Tibial artery (tissue), 4 donors: Measurements from ENCODE around the gene ABLIM3.
"Not testable (repeated sequence)": the region's sequence is repeated elsewhere in the genome, so short reads cannot be mapped to it uniquely, and the experiment has no call there.

ENCODE experiments used
- DNase-seq, 2 donors: peaks; one replicate each; pipeline ENCODE4 v3.0.0-alpha.2; 2019
- H3K27ac ChIP-seq, 2 donors: fragments of 200-600 bp; sonication (generic) in 1 of 2; 1 replicate in 1 of 2; 2 replicates in 1 of 2; pipeline ENCODE4 v1.5.1; 2018 to 2019; ENCODE audit warnings: mild to moderate bottlenecking in 1 of 2
- H3K27me3 ChIP-seq, 2 donors: fragments of 200-600 bp; sonication (generic) in 1 of 2; one replicate each; pipeline versions ENCODE4 v1.5.1 to v1.6.0; 2016 to 2019
- H3K36me3 ChIP-seq, 3 donors: fragments of 200-600 bp; sonication (generic) in 2 of 3; one replicate each; pipeline ENCODE4 v1.5.1; 2016 to 2019; ENCODE audit warnings: mild to moderate bottlenecking in 2 of 3
- H3K4me1 ChIP-seq, 4 donors: fragments of 200-600 bp; sonication (generic) in 2 of 4; 1 replicate in 3 of 4; 2 replicates in 1 of 4; pipeline ENCODE4 v1.5.1; 2016 to 2019
- H3K4me3 ChIP-seq, 2 donors: fragments of 200-600 bp; sonication (generic) in 1 of 2; 1 replicate in 1 of 2; 2 replicates in 1 of 2; pipeline ENCODE4 v1.5.1; 2018 to 2019; ENCODE audit warnings: mild to moderate bottlenecking in 2 of 2
- H3K9me3 ChIP-seq, 3 donors: fragments of 200-600 bp; sonication (generic) in 1 of 3; one replicate each; pipeline ENCODE4 v1.5.1; 2016 to 2019
- intact Hi-C: fragments of 100-400 bp; cut with DNase I; formaldehyde crosslinking; loops from one replicate; pipeline ENCODE4 v1.15.0; 2023; ENCODE audit warnings: low total_unique reads
- TF ChIP-seq, protein P1 (sequence below), 2 experiments: fragments of 200-600 bp in 1 of 2; fragments of 450-650 bp in 1 of 2; IDR thresholded peaks; one replicate each; pipeline ENCODE4 v1.5.1; 2017 to 2019; ENCODE audit warnings: antibody characterized with exemption in 2 of 2, mild to moderate bottlenecking in 1 of 2, moderate library complexity in 1 of 2

ABLIM3 gene

GRCh38 chr5:149182241-149182640 is 40.9 kb downstream of the ABLIM3 start:
- TF ChIP-seq, protein P1, sequence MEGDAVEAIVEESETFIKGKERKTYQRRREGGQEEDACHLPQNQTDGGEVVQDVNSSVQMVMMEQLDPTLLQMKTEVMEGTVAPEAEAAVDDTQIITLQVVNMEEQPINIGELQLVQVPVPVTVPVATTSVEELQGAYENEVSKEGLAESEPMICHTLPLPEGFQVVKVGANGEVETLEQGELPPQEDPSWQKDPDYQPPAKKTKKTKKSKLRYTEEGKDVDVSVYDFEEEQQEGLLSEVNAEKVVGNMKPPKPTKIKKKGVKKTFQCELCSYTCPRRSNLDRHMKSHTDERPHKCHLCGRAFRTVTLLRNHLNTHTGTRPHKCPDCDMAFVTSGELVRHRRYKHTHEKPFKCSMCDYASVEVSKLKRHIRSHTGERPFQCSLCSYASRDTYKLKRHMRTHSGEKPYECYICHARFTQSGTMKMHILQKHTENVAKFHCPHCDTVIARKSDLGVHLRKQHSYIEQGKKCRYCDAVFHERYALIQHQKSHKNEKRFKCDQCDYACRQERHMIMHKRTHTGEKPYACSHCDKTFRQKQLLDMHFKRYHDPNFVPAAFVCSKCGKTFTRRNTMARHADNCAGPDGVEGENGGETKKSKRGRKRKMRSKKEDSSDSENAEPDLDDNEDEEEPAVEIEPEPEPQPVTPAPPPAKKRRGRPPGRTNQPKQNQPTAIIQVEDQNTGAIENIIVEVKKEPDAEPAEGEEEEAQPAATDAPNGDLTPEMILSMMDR (IDR thresholded peaks at IDR 0.05) = no peak
- Histone ChIP-seq H3K9me3 (no peaks in the 10 kb centered on the region), H3K27ac (no peak overlapping the region), H3K4me3 (no peak overlapping the region), H3K27me3 (no peaks in the 10 kb centered on the region), H3K36me3 (peaks cover 0 to 5% (median 0%) of the 10 kb centered on the region in 3 donors), H3K4me1 (peaks cover 0 to 17% (median 0%) of the 10 kb centered on the region in 4 donors)
- no peak for DNase-seq
- intact Hi-C loops = no loop called here

DNA sequence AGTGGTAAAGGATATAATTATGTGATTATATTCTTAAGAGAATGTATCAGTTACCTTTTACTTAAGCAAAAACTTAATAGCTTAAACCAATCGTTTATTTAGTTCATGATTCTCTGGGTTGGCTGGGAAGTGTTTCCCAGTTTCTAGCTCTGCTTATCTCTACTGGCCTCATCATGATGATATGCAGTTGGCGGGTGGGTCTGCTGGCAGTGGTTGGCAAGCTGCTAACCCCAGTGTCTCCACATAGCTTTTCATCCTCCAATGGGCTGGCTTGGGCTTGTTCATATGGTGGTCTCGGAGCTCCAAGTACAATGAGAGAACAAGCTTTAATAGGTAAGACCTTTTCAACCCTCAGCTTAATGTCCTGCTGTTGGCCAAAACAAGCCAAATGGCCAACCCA is 43.8 kb downstream of the ABLIM3 start:
- no peak overlapping the region for H3K4me3 ChIP-seq
- H3K4me1 ChIP-seq = peaks cover 0 to 17% (median 0%) of the 10 kb centered on the region in 4 donors
- H3K36me3 ChIP-seq = peaks cover 0 to 5% (median 0%) of the 10 kb centered on the region in 3 donors
- intact Hi-C loops = no loop called here
- no peak for DNase-seq
- TF ChIP-seq, protein P1 (IDR thresholded peaks at IDR 0.05) = no peak
- H3K9me3 ChIP-seq = no peaks in the 10 kb centered on the region
- no peak overlapping the region for H3K27ac ChIP-seq
- H3K27me3 ChIP-seq = no peaks in the 10 kb centered on the region

DNA sequence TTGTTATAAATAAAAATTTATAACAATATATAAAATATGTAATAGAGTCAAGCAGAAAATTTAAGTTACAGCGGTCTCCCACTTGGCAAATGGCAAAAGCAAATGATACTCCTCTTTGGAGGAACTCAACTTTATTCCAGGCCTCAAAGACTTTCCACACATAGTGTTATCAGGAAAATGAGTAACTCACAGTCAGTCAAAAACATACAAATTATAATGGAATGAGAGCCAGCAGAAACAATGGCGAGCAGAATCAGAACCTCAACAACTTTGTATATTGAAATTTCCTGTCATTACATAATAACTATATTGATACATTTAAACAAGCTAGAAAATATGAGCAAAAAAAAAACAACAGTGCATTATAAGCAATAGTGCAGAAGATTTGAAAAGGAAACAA is 45.2 kb downstream of the ABLIM3 start:
- intact Hi-C loops = no loop called here
- no peaks in the 10 kb centered on the region for H3K9me3 ChIP-seq
- no peak overlapping the region for H3K4me3 ChIP-seq
- no peaks in the 10 kb centered on the region for H3K27me3 ChIP-seq
- TF ChIP-seq, protein P1 (IDR thresholded peaks at IDR 0.05) = no peak
- peaks cover 0 to 5% (median 0%) of the 10 kb centered on the region in 3 donors for H3K36me3 ChIP-seq
- peaks cover 0 to 5% (median 0%) of the 10 kb centered on the region in 4 donors for H3K4me1 ChIP-seq
- no peak overlapping the region for H3K27ac ChIP-seq
- DNase-seq = no peak

DNA sequence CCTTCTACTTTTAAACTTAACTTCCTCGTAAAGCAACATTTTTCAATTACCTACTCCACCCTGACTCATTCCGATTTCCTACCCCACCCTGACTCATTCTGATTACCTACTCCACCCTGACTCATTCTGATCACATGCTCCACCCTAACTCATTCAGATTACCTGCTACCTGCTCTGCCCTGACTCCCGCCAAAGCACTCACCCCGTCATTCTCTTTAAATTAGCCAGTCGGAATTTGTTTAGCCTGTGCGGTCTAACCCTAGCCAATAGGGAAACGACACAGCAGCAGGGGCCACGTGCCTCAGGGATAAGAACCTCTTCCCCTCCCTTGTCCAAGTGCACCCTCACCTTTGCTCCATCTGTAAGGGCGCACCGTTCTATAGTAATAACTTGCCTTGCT is 46.3 kb downstream of the ABLIM3 start:
- DNase-seq, intact Hi-C loops, H3K27ac ChIP-seq: not testable (repeated sequence)

DNA sequence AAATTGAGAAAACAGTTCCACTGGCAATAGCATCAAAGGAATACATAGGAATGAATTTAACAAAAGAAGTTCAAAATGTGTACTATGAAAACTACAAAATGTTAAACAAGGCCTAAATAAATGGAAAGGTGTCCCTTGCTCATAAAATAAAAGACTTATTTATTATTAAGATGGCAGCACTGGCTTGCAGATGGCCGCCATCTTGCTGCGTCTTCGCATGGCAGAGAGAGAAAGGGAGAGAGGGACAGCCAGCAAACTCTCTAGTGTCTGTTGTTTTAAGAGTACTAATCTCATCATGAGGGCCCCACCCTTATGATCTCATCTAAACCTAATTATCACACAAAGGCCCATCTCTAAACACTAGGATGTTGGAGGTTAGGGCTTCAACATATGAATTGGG is 47.1 kb downstream of the ABLIM3 start:
- DNase-seq = no peak
- H3K36me3 ChIP-seq = peaks cover 0 to 5% (median 0%) of the 10 kb centered on the region in 3 donors
- no peak overlapping the region for H3K27ac ChIP-seq
- intact Hi-C loops = no loop called here
- no peaks in the 10 kb centered on the region for H3K4me1 ChIP-seq
- H3K27me3 ChIP-seq = no peaks in the 10 kb centered on the region
- TF ChIP-seq, protein P1 (IDR thresholded peaks at IDR 0.05) = no peak
- H3K4me3 ChIP-seq = no peak overlapping the region
- no peaks in the 10 kb centered on the region for H3K9me3 ChIP-seq

More for the DNA sequence above, 46.3 kb downstream of the ABLIM3 start:
- not testable (repeated sequence) for H3K4me3 ChIP-seq, H3K36me3 ChIP-seq, H3K9me3 ChIP-seq, H3K27me3 ChIP-seq, H3K4me1 ChIP-seq

- H3K4me3 ChIP-seq = no peak overlapping the region
- H3K27ac ChIP-seq = no peak overlapping the region
- TF ChIP-seq, protein P1 (IDR thresholded peaks at IDR 0.05) = no peak
- DNase-seq = no peak
- no peaks in the 10 kb centered on the region for H3K4me1 ChIP-seq
- H3K9me3 ChIP-seq = no peaks in the 10 kb centered on the region
- H3K27me3 ChIP-seq = no peaks in the 10 kb centered on the region
- intact Hi-C loops = no loop called here
- H3K36me3 ChIP-seq = peaks cover 0 to 5% (median 0%) of the 10 kb centered on the region in 3 donors
Measured at GRCh38 chr5:149195337-149195887, 54.1 kb downstream of the ABLIM3 start.
